Activated CD8-positive, alpha-beta T cell treated with anti-CD3 and anti-CD28 coated beads for 36 hours (primary cell): ENCODE results near the gene RNF212. TPM values are rescaled to one million over a fixed set of nuclear protein-coding genes. Genes with fewer than 3 reads are reported as not detected.

Source experiments
- ATAC-seq: fragments of 200-7000 bp; cut with Tn5 transposase; one replicate; pipeline ENCODE4 v1.10.0; 2021; ENCODE audit warnings: mild to moderate bottlenecking, moderate library complexity
- CTCF ChIA-PET: fragments of 350-600 bp; sonication (Branson Sonifier 250); formaldehyde crosslinking; loops from one replicate; lab custom pipeline; 2021; ENCODE audit warnings: antibody characterized with exemption; lab: Charles Lee
- POLR2A ChIA-PET: fragments of 350-600 bp; sonication (Branson Sonifier 250); formaldehyde crosslinking; loops from one replicate; lab custom pipeline; 2021; ENCODE audit warnings: antibody characterized with exemption; lab: Charles Lee
- DNase-seq: peaks from one replicate; pipeline ENCODE4 v3.0.0-alpha.2; 2020
- H3K27ac Mint-ChIP-seq: one replicate; pipeline ENCODE4 v1.8.0; 2021; ENCODE audit warnings: mild to moderate bottlenecking, mixed read lengths
- H3K27me3 Mint-ChIP-seq: one replicate; pipeline ENCODE4 v1.8.0; 2021; ENCODE audit warnings: mixed read lengths
- H3K36me3 Mint-ChIP-seq: one replicate; pipeline ENCODE4 v1.8.0; 2021; ENCODE audit warnings: low read depth, mixed read lengths
- H3K4me1 Mint-ChIP-seq: one replicate; pipeline ENCODE4 v1.8.0; 2021; ENCODE audit warnings: low read depth, mixed read lengths
- H3K4me3 Mint-ChIP-seq: one replicate; pipeline ENCODE4 v1.8.0; 2021; ENCODE audit warnings: mild to moderate bottlenecking, moderate library complexity, mixed read lengths
- H3K9me3 Mint-ChIP-seq: one replicate; pipeline ENCODE4 v1.8.0; 2021; ENCODE audit warnings: mixed read lengths
- intact Hi-C: fragments of 100-400 bp; cut with micrococcal nuclease; formaldehyde crosslinking; loops from one replicate; pipeline ENCODE4 v1.10.0; 2022
- total RNA-seq, 2 experiments: library from RNA; stranded (reverse); gene quantifications; one replicate each; pipeline ENCODE4 v1.2.3, GENCODE V29; 2021
- TF ChIP-seq, protein P1 (sequence below): fragments of 200-600 bp; IDR thresholded peaks from one replicate; pipeline ENCODE4 v1.8.0; 2022; ENCODE audit warnings: antibody characterized with exemption, mild to moderate bottlenecking

The RNF212 gene
- total RNA-seq, 2 experiments from 2014 or later = 3.0 to 3.3 TPM

DNA sequence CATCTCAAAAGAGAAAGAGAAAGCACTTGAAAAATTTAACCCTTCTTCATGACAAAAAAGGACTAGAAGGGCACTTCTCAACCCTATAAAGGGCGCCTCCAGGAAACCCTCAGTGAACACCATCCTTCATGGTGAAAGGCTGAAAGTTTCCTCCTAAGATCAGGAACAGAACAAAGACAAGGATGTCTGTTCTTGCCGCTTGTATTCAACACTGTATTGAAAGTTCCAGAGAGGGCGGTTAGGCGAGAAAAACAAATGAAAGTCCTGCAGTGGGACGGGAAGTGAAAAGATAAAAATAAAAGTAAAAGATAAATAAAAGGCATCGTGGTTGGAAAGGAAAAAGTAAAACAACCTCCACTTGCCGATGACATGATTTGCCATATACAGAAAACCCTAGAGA, 50.9 kb downstream of the RNF212 start:
- H3K9me3 Mint-ChIP-seq = peaks cover 6% of the 10 kb centered on the region
- POLR2A ChIA-PET = no interaction called here
- peaks cover 20% of the 10 kb centered on the region for H3K27me3 Mint-ChIP-seq
- no peak for DNase-seq
- intact Hi-C loops = no loop called here
- peaks cover 11% of the 10 kb centered on the region for H3K4me1 Mint-ChIP-seq
- H3K4me3 Mint-ChIP-seq = no peak overlapping the region
- TF ChIP-seq, protein P1, sequence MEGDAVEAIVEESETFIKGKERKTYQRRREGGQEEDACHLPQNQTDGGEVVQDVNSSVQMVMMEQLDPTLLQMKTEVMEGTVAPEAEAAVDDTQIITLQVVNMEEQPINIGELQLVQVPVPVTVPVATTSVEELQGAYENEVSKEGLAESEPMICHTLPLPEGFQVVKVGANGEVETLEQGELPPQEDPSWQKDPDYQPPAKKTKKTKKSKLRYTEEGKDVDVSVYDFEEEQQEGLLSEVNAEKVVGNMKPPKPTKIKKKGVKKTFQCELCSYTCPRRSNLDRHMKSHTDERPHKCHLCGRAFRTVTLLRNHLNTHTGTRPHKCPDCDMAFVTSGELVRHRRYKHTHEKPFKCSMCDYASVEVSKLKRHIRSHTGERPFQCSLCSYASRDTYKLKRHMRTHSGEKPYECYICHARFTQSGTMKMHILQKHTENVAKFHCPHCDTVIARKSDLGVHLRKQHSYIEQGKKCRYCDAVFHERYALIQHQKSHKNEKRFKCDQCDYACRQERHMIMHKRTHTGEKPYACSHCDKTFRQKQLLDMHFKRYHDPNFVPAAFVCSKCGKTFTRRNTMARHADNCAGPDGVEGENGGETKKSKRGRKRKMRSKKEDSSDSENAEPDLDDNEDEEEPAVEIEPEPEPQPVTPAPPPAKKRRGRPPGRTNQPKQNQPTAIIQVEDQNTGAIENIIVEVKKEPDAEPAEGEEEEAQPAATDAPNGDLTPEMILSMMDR = no peak
- CTCF ChIA-PET = interaction anchor here (1.7 kb wide), 1 partner anchor 11 kb away, joined by 7 read pairs; no protein-coding TSS in a partner anchor
- ATAC-seq = no peak
- H3K27ac Mint-ChIP-seq = no peak overlapping the region
- H3K36me3 Mint-ChIP-seq = no peaks in the 10 kb centered on the region

DNA sequence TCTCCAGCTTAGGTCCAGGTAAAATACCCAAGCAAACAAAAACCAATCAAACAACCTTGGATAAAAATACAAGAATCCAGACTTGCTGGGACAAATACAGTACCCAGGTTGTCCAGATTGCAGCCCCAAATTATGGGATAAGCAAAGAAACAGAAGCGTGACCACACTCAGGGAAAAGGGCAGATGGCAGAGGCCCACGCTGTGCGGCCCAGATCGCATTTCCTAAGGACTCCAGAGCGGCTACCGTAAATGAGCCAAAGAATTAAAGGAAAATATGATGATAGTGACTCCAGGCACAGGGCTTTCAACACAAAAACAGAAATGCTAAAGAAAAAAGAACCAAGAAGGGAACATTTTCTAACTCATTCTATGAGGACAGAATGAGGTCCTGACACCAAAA, 51.6 kb downstream of the RNF212 start:
- ATAC-seq (no peak), DNase-seq (no peak)
- Mint-ChIP-seq H3K27ac (no peak overlapping the region), H3K4me3 (no peak overlapping the region), H3K9me3 (peaks cover 6% of the 10 kb centered on the region), H3K27me3 (peaks cover 18% of the 10 kb centered on the region), H3K4me1 (peaks cover 11% of the 10 kb centered on the region), H3K36me3 (no peaks in the 10 kb centered on the region)
- POLR2A ChIA-PET = no interaction called here
- intact Hi-C loops = no loop called here
- CTCF ChIA-PET = no interaction called here
- TF ChIP-seq, protein P1 = no peak

DNA sequence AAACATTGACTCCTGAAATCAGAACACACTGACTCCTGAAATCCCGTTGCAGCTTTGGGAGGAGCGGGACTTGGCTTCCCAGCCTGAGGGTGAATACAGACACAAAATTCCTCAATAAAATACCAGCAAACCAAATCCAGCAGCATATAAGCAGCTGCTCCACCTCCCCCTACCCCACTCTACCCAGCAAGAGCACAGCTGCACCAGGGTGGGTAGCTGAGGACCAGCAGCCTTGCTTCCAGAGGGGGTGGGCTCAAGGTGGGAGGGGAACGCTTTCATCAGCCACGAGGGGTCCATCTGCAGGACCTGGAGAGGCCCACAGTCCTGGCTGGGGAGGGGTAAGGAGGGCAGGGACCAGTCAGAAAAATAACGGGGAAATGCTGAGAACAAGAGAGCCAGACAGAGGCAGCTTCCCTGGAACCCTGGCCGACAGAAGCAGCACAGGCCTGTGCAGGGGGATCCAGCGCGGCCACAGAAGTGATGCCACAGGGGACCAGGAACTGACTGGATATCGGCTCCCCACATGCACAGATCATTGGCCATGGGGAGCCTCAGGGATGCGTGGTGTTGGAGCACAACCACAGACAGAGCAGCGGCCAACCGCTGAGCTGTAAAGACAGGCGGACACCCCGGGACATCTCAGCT, 52.2 kb downstream of the RNF212 start:
- ATAC-seq = no peak
- Mint-ChIP-seq H3K36me3 (no peaks in the 10 kb centered on the region), H3K4me3 (no peak overlapping the region), H3K4me1 (peaks cover 13% of the 10 kb centered on the region), H3K27ac (no peak overlapping the region), H3K9me3 (peaks cover 6% of the 10 kb centered on the region), H3K27me3 (peaks cover 18% of the 10 kb centered on the region)
- ChIA-PET CTCF (no interaction called here), POLR2A (no interaction called here)
- TF ChIP-seq, protein P1 = no peak
- DNase-seq = no peak
- intact Hi-C loops = no loop called here

DNA sequence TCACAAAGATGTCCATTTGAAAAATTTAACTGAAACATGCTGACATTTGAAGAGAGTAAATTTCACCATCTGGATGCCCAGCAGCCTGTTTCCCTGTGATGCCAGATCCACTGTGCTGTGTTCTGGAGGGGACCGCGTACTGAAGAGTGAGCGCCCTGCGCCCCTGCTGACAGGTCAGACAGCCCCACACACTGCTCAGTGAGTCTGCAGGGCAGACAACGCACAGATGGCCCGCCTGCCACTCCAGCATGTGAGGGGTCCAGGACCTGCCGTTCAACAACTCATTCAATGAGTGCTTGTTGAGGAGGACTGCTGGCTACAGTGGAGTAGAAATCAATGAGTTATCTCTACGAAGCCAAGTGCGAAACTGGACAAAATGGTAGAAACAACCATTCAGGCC, 52.7 kb downstream of the RNF212 start:
- Mint-ChIP-seq H3K9me3 (peaks cover 6% of the 10 kb centered on the region), H3K4me3 (no peak overlapping the region), H3K27me3 (peaks cover 18% of the 10 kb centered on the region), H3K27ac (no peak overlapping the region), H3K36me3 (no peaks in the 10 kb centered on the region), H3K4me1 (peaks cover 17% of the 10 kb centered on the region)
- ChIA-PET POLR2A (no interaction called here), CTCF (no interaction called here)
- DNase-seq (no peak), ATAC-seq (no peak)
- intact Hi-C loops = no loop called here
- TF ChIP-seq, protein P1 = no peak

DNA sequence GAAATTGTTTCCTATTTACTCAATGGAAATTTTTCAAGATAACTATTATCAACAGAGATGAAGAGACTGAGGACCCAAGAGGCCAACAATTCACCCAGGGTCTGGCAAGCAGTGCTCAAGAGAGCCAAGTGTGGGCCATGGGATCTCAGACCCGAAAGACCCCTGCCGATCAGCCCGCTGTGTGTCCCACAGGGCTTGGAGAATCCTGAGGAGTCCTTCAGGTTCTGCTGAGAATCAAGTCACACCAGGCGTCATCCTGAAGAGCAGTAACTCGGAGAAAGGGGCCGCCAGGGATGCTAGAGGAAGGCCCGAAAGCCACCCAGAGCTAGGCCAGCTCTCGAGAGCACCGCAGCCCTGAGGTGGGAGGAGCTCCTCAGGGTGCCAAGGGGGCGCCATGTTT, 53.2 kb downstream of the RNF212 start:
- intact Hi-C loops = no loop called here
- Mint-ChIP-seq H3K27me3 (peaks cover 18% of the 10 kb centered on the region), H3K9me3 (peaks cover 6% of the 10 kb centered on the region), H3K36me3 (no peaks in the 10 kb centered on the region), H3K27ac (no peak overlapping the region), H3K4me1 (peaks cover 19% of the 10 kb centered on the region), H3K4me3 (no peak overlapping the region)
- ATAC-seq (no peak), DNase-seq (no peak)
- POLR2A ChIA-PET = no interaction called here
- CTCF ChIA-PET = no interaction called here
- TF ChIP-seq, protein P1 = no peak
